Fibroblast of villous mesenchyme (primary cell): Measurements from ENCODE around the gene MYDGF. TPM values are rescaled to one million over a fixed set of nuclear protein-coding genes. Genes with fewer than 3 reads are reported as not detected.
A peak's percentile ranks its signal among the peaks of the same experiment; 100 is the strongest.
"Not testable (repeated sequence)": the region's sequence is repeated elsewhere in the genome, so short reads cannot be mapped to it uniquely, and the experiment has no call there.

Source experiments
- DNase-seq: peaks from one replicate; pipeline ENCODE4 v3.0.0-alpha.2; 2010; ENCODE audit warnings: low read depth
- H3K4me3 ChIP-seq: 2 replicates; pipeline ENCODE4 v1.5.1; 2011; ENCODE audit warnings: low read depth, mild to moderate bottlenecking, low read length
- total RNA-seq: library from RNA; depleted of rRNA; stranded (reverse); fragments of >200 nt; gene quantifications from 2 replicates; pipeline ENCODE4 v1.2.3, GENCODE V29; 2012
- TF ChIP-seq, protein P1 (sequence below): IDR thresholded peaks from 2 replicates; pipeline ENCODE4 v1.5.1; 2012; ENCODE audit warnings: low read depth, mild to moderate bottlenecking, low read length; ENCODE audit not compliant: insufficient read depth

The MYDGF gene
- total RNA-seq: 179 and 205 TPM in 2 replicates

DNA sequence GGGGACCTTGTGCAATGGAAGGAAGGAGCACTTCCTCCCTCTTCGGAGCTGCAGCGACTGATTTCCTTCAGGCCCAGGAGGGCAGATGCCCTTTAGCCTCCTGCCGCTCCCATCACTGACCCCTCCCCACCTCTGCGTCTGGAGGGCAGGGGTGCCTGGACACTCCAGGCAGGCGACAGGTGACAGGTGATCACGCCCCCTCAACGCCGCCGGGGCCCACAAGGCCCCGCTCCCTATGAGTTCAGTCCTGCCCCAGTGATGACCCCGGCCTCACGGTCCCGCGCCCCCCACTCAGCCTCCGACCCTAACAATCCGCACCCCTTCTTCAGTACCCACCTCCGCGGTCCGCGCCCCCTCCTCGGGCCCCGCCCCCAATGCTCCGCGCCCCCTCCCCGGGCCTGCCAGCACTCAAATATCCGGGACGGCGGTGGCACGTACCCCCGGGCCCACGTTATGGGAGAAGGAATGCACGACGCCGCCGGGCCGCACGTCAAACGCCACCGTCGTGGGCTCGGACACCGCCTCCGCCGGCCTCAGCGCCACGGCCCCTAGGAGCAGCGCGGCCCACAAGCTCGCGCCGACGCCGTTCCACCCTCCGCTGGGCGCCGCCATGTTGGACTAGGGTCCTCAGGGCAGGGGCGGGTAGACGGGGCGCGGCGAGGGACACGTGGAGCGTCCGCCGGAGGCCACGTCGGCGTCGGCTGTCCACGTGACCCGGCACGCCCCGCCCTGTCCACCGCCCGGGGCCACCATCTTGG, at the start of gene MYDGF:
MYDGF (minus strand) TSS at position 620 of the 758 bp plus-strand sequence; CDS start at position 612, 8 bp downstream.
- peak within 1 kb of the TSS; percentile 94 for H3K4me3 ChIP-seq
- DNase-seq: peak; percentile 92
- TF ChIP-seq, protein P1, sequence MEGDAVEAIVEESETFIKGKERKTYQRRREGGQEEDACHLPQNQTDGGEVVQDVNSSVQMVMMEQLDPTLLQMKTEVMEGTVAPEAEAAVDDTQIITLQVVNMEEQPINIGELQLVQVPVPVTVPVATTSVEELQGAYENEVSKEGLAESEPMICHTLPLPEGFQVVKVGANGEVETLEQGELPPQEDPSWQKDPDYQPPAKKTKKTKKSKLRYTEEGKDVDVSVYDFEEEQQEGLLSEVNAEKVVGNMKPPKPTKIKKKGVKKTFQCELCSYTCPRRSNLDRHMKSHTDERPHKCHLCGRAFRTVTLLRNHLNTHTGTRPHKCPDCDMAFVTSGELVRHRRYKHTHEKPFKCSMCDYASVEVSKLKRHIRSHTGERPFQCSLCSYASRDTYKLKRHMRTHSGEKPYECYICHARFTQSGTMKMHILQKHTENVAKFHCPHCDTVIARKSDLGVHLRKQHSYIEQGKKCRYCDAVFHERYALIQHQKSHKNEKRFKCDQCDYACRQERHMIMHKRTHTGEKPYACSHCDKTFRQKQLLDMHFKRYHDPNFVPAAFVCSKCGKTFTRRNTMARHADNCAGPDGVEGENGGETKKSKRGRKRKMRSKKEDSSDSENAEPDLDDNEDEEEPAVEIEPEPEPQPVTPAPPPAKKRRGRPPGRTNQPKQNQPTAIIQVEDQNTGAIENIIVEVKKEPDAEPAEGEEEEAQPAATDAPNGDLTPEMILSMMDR: no peak

DNA sequence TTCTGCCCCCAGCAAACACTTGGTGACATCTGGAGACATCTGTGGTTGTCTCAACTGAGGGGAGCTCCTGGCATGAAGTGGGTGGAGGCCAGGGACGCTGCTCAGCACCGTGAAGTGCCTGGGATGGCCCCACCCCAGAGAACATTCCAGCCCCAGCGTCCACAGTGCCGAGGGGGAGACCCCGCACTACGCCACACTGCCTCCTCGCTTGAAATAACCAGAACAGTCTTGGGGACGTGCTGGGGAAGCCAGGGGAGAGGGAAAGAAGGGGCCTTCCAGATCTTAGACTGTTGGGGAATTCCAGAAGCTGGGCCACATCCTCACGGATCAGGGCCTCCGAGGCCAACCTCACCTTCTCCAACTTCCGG, 49.3 kb upstream of the MYDGF start:
- DNase-seq: no peak
- no peak overlapping the region for H3K4me3 ChIP-seq
- TF ChIP-seq, protein P1: no peak

DNA sequence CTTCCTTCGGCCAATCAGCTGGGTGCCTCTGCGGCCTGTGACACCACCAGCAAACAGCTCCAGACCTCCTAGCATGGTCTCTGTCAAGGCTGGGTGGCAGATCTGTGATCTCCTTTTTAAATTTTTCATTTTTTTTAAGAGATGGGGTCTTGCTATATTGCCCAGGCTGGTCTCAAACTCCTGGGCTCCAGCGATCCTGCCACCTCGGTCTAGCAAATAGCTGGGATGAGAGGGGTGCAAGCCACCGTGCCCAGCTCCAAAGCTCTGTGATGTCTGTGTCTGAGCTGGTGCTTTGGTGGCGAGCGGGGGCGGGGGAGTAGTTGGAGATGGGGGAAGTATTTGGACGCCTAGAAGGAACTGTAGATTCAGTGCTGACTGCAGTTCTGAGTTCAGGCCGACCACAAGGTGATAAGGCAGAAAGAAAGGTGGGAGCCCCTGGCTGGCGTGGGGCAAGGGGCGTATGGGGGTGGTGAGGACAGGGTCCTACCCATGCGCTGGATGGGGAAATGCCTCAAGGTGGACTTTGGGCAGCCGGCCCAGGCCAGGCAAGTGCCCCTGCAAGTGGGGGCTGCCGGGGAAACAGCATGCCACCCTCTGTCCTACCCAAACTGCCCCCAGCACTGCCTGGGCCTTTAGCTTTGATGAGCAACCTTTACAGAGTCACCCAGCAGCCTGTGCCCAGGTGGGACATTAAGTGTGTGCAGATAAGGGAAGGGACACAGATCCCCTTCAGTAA, 48.0 kb upstream of the MYDGF start:
- no peak overlapping the region for H3K4me3 ChIP-seq
- DNase-seq: no peak
- TF ChIP-seq, protein P1: no peak

DNA sequence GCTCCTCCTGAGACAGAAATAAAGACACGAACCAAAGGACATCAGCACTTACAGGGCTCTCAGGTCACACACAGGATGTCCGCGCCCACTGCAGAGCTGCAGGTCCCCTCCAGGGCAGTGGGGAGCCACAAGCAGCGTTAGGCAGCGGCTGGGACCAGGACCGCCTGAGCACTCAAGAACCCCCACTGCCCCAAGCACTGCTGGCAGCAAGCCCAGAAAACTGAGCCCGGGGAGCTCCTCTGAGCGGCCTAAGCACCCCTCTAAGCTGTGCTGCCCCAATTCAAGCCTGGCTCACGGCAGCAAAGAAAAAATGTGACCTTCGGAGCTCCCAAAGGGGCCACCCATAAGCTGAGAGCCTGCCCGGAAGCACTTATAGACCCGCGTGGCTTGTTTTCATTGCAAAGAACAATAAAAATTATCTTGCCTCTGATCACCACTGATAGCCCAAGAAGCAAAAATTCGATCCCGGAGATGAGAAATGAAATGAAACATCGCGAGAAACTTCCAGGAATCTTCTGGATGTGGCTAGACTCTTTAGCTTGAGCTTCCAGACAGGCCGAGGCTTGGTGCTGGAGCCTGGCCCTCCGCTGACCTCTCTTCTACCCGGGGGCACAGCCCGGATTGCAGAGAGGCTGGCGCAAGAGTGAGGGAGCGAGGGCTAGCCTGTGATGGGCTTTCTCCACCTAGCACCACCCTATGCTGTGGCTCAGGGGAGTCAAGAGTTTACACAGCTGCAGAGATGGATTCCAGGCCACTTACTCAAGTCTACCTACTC, 47.2 kb upstream of the MYDGF start:
- H3K4me3 ChIP-seq: no peak overlapping the region
- TF ChIP-seq, protein P1: no peak
- peak; percentile 47 for DNase-seq

DNA sequence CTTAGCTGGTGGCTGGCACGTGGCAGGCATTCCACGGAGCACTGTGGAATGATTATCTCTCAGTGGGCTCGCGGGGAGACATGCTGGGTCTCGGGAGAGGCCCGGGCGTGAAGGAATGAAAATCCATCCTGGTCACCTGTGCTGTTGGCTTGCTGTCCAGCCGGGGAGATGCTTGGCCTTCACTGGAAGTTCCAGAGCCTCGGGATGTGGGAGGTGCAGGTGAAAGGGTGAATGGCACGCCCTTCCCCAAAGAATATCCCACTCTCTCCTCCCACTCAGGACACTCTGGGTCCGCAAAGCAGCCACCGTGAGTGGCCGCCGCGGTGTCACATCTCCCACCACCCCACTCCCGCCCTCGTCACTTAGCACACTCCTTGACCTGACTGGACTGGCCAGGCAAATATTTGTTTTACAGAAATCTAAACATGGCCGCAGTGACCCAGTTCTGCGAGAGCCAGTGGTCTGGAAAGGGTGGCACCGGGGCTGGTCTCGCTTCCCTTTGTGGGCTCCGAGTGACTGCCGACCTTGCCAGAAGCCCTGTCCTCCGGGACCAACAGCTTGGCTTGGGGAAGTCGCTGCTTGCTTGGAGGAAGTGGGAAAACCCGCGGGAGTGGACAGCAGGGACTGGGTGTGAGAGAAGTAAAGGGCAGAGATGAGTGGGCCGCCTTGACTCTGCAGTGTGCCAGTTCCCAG, 45.5 kb upstream of the MYDGF start:
- DNase-seq: no peak
- TF ChIP-seq, protein P1: no peak
- no peak overlapping the region for H3K4me3 ChIP-seq

DNA sequence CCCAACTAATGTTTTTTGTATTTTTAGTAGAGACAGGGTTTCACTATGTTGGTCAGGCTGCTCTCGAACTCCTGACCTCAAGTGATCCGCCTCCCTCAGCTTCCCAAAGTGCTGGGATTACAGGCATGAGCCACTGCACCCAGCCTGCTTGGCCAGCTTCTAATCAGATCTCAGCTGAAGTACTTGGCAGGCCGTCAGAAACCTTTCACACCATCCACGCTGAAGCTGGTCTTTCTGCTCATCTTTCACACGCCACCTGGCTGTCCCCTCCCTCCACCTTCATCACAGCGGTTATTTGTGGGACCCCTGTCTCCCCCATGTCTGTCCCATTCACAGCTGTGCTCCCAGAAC, 45.0 kb upstream of the MYDGF start:
- DNase-seq: not testable (repeated sequence)

More for the DNA sequence above, 45.0 kb upstream of the MYDGF start:
- not testable (repeated sequence) for H3K4me3 ChIP-seq
